GM18873 (cell line): Measurements from ENCODE around the gene CFAP100.

ENCODE experiments used
- ATAC-seq: cut with Tn5 transposase; IDR thresholded peaks from one replicate; pipeline ENCODE4 v1.9.1; 2021; ENCODE audit warnings: mild to moderate bottlenecking, moderate library complexity, moderate number of reproducible peaks; ENCODE audit not compliant: unreplicated experiment, low FRiP score

Gene CFAP100

GRCh38 chr3:126373682-126374601 lies 20.8 kb upstream of the CFAP100 start:
- no peak for ATAC-seq

- no peak for ATAC-seq
Measured at GRCh38 chr3:126375835-126376331, 18.8 kb upstream of the CFAP100 start.

- ATAC-seq, result no peak
Measured at GRCh38 chr3:126376444-126376843, 18.3 kb upstream of the CFAP100 start.

- no peak for ATAC-seq
Measured at GRCh38 chr3:126377211-126377610, 17.5 kb upstream of the CFAP100 start.

GRCh38 chr3:126378341-126378751 lies 16.4 kb upstream of the CFAP100 start:
- no peak for ATAC-seq

GRCh38 chr3:126380011-126380768 lies 14.5 kb upstream of the CFAP100 start:
- no peak for ATAC-seq

GRCh38 chr3:126381966-126382365 lies 12.7 kb upstream of the CFAP100 start:
- no peak for ATAC-seq

- ATAC-seq, result no peak
Measured at GRCh38 chr3:126389112-126389793, 5.5 kb upstream of the CFAP100 start.

GRCh38 chr3:126389794-126390146 lies 4.9 kb upstream of the CFAP100 start:
- ATAC-seq, result no peak

- no peak for ATAC-seq
Measured at GRCh38 chr3:126390201-126390600, 4.5 kb upstream of the CFAP100 start.

- no peak for ATAC-seq
Measured at GRCh38 chr3:126390751-126391150, 4.0 kb upstream of the CFAP100 start.

GRCh38 chr3:126391631-126392030 lies 3.1 kb upstream of the CFAP100 start:
- no peak for ATAC-seq

GRCh38 chr3:126392246-126392645 lies 2.5 kb upstream of the CFAP100 start:
- no peak for ATAC-seq

GRCh38 chr3:126393563-126393962 lies 1.1 kb upstream of the CFAP100 start:
- ATAC-seq, result no peak

GRCh38 chr3:126394977-126395321 lies 240 bp downstream of the CFAP100 start:
- ATAC-seq, result no peak

- no peak for ATAC-seq
Measured at GRCh38 chr3:126395846-126396513, 1.3 kb downstream of the CFAP100 start.

GRCh38 chr3:126396536-126396935 lies 1.8 kb downstream of the CFAP100 start:
- no peak for ATAC-seq

- no peak for ATAC-seq
Measured at GRCh38 chr3:126397610-126398422, 3.1 kb downstream of the CFAP100 start.
